Measurements from ENCODE around the gene AREG.

DNA sequence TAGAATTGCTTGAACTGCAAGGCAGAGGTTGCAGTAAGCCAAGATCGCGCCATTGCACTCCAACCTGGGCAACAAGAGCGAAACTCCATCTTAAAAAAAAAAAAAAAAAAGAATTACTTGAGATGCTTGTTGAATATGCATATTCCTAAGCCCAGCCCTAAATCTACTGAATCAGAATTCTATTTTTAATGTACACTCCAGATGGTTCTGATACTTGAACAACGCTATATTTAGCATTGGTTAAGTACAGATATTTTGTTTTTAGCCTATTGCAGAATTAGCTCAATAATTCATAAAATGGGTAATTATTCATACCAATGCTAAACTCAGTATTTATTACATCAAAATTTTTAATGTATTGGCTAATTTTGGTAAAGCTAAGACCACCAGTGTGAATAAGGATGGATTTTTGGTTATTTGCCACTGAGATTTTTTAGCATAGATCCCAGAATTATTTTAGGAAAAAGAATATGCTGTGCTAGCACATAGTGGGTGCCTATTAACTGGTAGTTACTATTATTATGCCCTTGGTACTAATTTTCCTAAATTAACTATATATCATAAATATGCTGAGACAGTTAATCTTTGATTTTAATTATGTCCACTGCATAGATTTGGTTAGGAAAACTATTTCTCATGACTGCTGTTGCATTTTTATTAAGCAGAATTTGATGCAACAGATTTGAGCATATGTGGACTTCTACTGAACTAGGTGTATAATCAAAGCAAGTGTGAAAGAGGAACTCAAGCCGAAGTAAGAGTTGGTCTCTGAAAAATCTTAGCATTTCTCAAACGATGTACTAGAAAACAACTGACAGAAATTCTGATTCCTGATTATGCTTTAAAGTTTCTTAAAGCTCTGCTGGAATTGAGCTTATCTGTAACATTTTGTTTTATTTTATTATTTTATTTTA is 9.2 kb downstream of the AREG start:
- TF ChIP-seq POLR2A (IDR thresholded peaks at IDR 0.05) = no peak
- TF ChIP-seq, protein P1, sequence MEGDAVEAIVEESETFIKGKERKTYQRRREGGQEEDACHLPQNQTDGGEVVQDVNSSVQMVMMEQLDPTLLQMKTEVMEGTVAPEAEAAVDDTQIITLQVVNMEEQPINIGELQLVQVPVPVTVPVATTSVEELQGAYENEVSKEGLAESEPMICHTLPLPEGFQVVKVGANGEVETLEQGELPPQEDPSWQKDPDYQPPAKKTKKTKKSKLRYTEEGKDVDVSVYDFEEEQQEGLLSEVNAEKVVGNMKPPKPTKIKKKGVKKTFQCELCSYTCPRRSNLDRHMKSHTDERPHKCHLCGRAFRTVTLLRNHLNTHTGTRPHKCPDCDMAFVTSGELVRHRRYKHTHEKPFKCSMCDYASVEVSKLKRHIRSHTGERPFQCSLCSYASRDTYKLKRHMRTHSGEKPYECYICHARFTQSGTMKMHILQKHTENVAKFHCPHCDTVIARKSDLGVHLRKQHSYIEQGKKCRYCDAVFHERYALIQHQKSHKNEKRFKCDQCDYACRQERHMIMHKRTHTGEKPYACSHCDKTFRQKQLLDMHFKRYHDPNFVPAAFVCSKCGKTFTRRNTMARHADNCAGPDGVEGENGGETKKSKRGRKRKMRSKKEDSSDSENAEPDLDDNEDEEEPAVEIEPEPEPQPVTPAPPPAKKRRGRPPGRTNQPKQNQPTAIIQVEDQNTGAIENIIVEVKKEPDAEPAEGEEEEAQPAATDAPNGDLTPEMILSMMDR (IDR thresholded peaks at IDR 0.05) = no peak
